Measurements from ENCODE around the gene CEP95. TPM values are rescaled to one million over a fixed set of nuclear protein-coding genes. Genes with fewer than 3 reads are reported as not detected.

The CEP95 gene
- total and polyA plus RNA-seq, 9 donors = 44.5 to 87.2 (median 63.3) TPM

GRCh38 chr17:64531955-64532371 is 25.2 kb downstream of the CEP95 start:
- WGBS, 3 donors = 21 to 34% (median 34%) methylated on average over 5 of the region's 5 CpGs
- Histone ChIP-seq H3K36me3 (no peaks in the 10 kb centered on the region), H3K27ac (peak overlapping the region in 1 of 2 donors; percentile 51)

GRCh38 chr17:64532409-64532808 is 25.6 kb downstream of the CEP95 start:
- H3K27ac ChIP-seq = peak overlapping the region in 1 of 2 donors; percentile 51

More at GRCh38 chr17:64531955-64532371, 25.2 kb downstream of the CEP95 start:
- no peak for DNase-seq
- no peaks in the 10 kb centered on the region for H3K9me3 ChIP-seq
- intact Hi-C loops (cut with DNase I) = loop anchor here in 1 of 4 donors (10.0 kb wide), 1 partner anchor 63 kb away; no protein-coding TSS in a partner anchor
- H3K4me3 ChIP-seq = no peak overlapping the region
- H3K4me1 ChIP-seq (ENCODE audit: insufficient read depth) = no peaks in the 10 kb centered on the region
- TF ChIP-seq EP300 (IDR thresholded peaks at IDR 0.05) = no peak
- no peak for TF ChIP-seq POLR2A (IDR thresholded peaks at IDR 0.05)
- TF ChIP-seq CTCF (IDR thresholded peaks at IDR 0.05) = no peak
- no peaks in the 10 kb centered on the region for H3K27me3 ChIP-seq

GRCh38 chr17:64533784-64534183 is 27.0 kb downstream of the CEP95 start:
- H3K4me3 ChIP-seq = no peak overlapping the region
- no peaks in the 10 kb centered on the region for H3K4me1 ChIP-seq (ENCODE audit: insufficient read depth)
- no peaks in the 10 kb centered on the region for H3K9me3 ChIP-seq
- intact Hi-C loops (cut with DNase I) = loop anchor here in 1 of 4 donors (10.0 kb wide), 1 partner anchor 61 kb away; no protein-coding TSS in a partner anchor
- H3K36me3 ChIP-seq = no peaks in the 10 kb centered on the region
- TF ChIP-seq EP300 (IDR thresholded peaks at IDR 0.05) = no peak
- no peak for TF ChIP-seq POLR2A (IDR thresholded peaks at IDR 0.05)
- no peak for TF ChIP-seq CTCF (IDR thresholded peaks at IDR 0.05)
- no peaks in the 10 kb centered on the region for H3K27me3 ChIP-seq
- WGBS, 3 donors = 44 to 54% (median 53%) methylated on average over 2 of the region's 2 CpGs
- no peak overlapping the region for H3K27ac ChIP-seq
- no peak for DNase-seq

More at GRCh38 chr17:64532409-64532808, 25.6 kb downstream of the CEP95 start:
- no peak for DNase-seq
- Histone ChIP-seq H3K4me1 (ENCODE audit: insufficient read depth) (no peaks in the 10 kb centered on the region), H3K4me3 (no peak overlapping the region), H3K27me3 (no peaks in the 10 kb centered on the region), H3K9me3 (no peaks in the 10 kb centered on the region), H3K36me3 (no peaks in the 10 kb centered on the region)
- 90 to 92% (median 91%) methylated on average over 5 of the region's 5 CpGs for WGBS, 3 donors
- TF ChIP-seq CTCF (IDR thresholded peaks at IDR 0.05) (no peak), POLR2A (IDR thresholded peaks at IDR 0.05) (no peak), EP300 (IDR thresholded peaks at IDR 0.05) (no peak)
- intact Hi-C loops (cut with DNase I) = loop anchor here in 1 of 4 donors (10.0 kb wide), 1 partner anchor 62 kb away; no protein-coding TSS in a partner anchor

GRCh38 chr17:64534187-64534586 is 27.4 kb downstream of the CEP95 start:
- WGBS, 3 donors = 54 to 71% (median 63%) methylated on average over 3 of the region's 3 CpGs
- Histone ChIP-seq H3K4me1 (ENCODE audit: insufficient read depth) (no peaks in the 10 kb centered on the region), H3K9me3 (no peaks in the 10 kb centered on the region), H3K27ac (no peak overlapping the region), H3K4me3 (no peak overlapping the region), H3K36me3 (no peaks in the 10 kb centered on the region), H3K27me3 (no peaks in the 10 kb centered on the region)
- intact Hi-C loops (cut with DNase I) = loop anchor here in 1 of 4 donors (10.0 kb wide), 1 partner anchor 61 kb away; no protein-coding TSS in a partner anchor
- no peak for DNase-seq
- no peak for TF ChIP-seq POLR2A (IDR thresholded peaks at IDR 0.05)
- no peak for TF ChIP-seq EP300 (IDR thresholded peaks at IDR 0.05)
- TF ChIP-seq CTCF (IDR thresholded peaks at IDR 0.05) = no peak

Measured in ovary (tissue), 9 donors.